Endothelial cell of umbilical vein (primary cell): ENCODE results near the gene CCDC146. TPM values are rescaled to one million over a fixed set of nuclear protein-coding genes. Genes with fewer than 3 reads are reported as not detected.

Experiments used
- BruUV-seq: library from RNA; stranded (reverse); fragments of 400-500 nt; replicated peaks from 2 replicates; lab custom pipeline; 2021; lab: Mats Ljungman, UMichigan
- CTCF ChIA-PET: fragments of 300-600, 350-600 bp; sonication (Branson Sonifier 250); formaldehyde crosslinking; loops from one replicate; lab custom pipeline; 2021; ENCODE audit warnings: antibody characterized with exemption, inconsistent platforms; lab: Charles Lee
- POLR2A ChIA-PET: fragments of 300-600, 350-600 bp; sonication (Branson Sonifier 250); formaldehyde crosslinking; loops from one replicate; lab custom pipeline; 2021; ENCODE audit warnings: antibody characterized with exemption, inconsistent platforms; lab: Charles Lee
- DNase-seq: peaks from one replicate; pipeline ENCODE4 v3.0.0-alpha.2; 2011; ENCODE audit warnings: low read depth, low spot score
- FAIRE-seq: peaks from 2 replicates; lab custom pipeline; 2011; peaks lifted over from hg19 to GRCh38; lab: Jason Lieb, UNC
- H2AFZ ChIP-seq: 2 replicates; pipeline ENCODE4 v1.6.0; 2012; ENCODE audit warnings: low read depth, low read length, control low read depth, inconsistent platforms
- H3K27ac ChIP-seq: 2 replicates; pipeline ENCODE4 v1.5.1; 2011; ENCODE audit warnings: low read depth, mild to moderate bottlenecking, control low read depth, low read length, moderate library complexity; ENCODE audit not compliant: insufficient read depth
- H3K27me3 ChIP-seq, 2 experiments: 2 replicates each; pipeline versions ENCODE4 v1.6.0 to v1.6.1; 2011; ENCODE audit warnings: low read length in 2 of 2, mixed read lengths in 1 of 2; ENCODE audit not compliant: control insufficient read depth in 2 of 2, insufficient read depth in 2 of 2
- H3K36me3 ChIP-seq, 2 experiments: 2 replicates in 1 of 2; 3 replicates in 1 of 2; pipeline ENCODE4 v1.5.1; 2011; ENCODE audit warnings: low read length in 2 of 2, mild to moderate bottlenecking in 1 of 2, moderate library complexity in 1 of 2; ENCODE audit not compliant: control insufficient read depth in 2 of 2, insufficient read depth in 2 of 2; ENCODE audit errors: extremely low read depth in 1 of 2
- H3K4me1 ChIP-seq: 3 replicates; pipeline ENCODE4 v1.5.1; 2011; ENCODE audit warnings: mild to moderate bottlenecking, low read length; ENCODE audit not compliant: control insufficient read depth, insufficient read depth; ENCODE audit errors: extremely low read depth
- H3K4me2 ChIP-seq: 2 replicates; pipeline ENCODE4 v1.6.1; 2011; ENCODE audit warnings: low read length, control low read depth, mixed read lengths; ENCODE audit not compliant: insufficient read depth
- H3K4me3 ChIP-seq, 3 experiments: fragments of 200-600 bp in 1 of 3; sonication (generic), shearing (Covaris generic) in 1 of 3; replicated peaks in 1 of 3; 2 replicates each; pipeline ENCODE4 v1.5.1; 2011 to 2016; ENCODE audit warnings: control low read depth in 3 of 3, low read length in 3 of 3, mild to moderate bottlenecking in 2 of 3, inconsistent platforms in 1 of 3, low read depth in 1 of 3, moderate library complexity in 1 of 3; ENCODE audit not compliant: insufficient read depth in 1 of 3
- H3K79me2 ChIP-seq: 2 replicates; pipeline ENCODE4 v1.6.0; 2012; ENCODE audit warnings: low read length, inconsistent platforms; ENCODE audit not compliant: control insufficient read depth, insufficient read depth
- H3K9ac ChIP-seq: replicated peaks from 2 replicates; pipeline ENCODE3; 2011; ENCODE audit warnings: low read length, control low read depth; ENCODE audit not compliant: insufficient read depth; ENCODE audit errors: extremely low read depth
- H3K9me1 ChIP-seq: replicated peaks from 3 replicates; pipeline ENCODE4 v1.6.0; 2011; ENCODE audit warnings: mild to moderate bottlenecking, low read length; ENCODE audit not compliant: control insufficient read depth, insufficient read depth; ENCODE audit errors: extremely low read depth
- H3K9me3 ChIP-seq: replicated peaks from 2 replicates; pipeline ENCODE4 v1.5.1; 2012; ENCODE audit warnings: low read length, inconsistent platforms; ENCODE audit not compliant: control insufficient read depth, insufficient read depth
- H4K20me1 ChIP-seq: replicated peaks from 2 replicates; pipeline ENCODE3; 2011; ENCODE audit warnings: mild to moderate bottlenecking, low read length; ENCODE audit not compliant: control insufficient read depth, insufficient read depth; ENCODE audit errors: extremely low read depth
- CTCF ChIP-seq, 2 donors: IDR thresholded peaks; 1 replicate in 1 of 2; 2 replicates in 1 of 2; pipeline ENCODE4 v1.5.1; 2011; ENCODE audit warnings: low read length in 2 of 2, mild to moderate bottlenecking in 2 of 2, moderate library complexity in 2 of 2, control low read depth in 1 of 2, inconsistent platforms in 1 of 2, low read depth in 1 of 2; ENCODE audit not compliant: insufficient read depth in 1 of 2; ENCODE audit errors: extremely low read depth in 1 of 2
- EZH2 ChIP-seq: IDR thresholded peaks from 2 replicates; pipeline ENCODE4 v1.6.1; 2012; ENCODE audit warnings: borderline replicate concordance, low read depth, mild to moderate bottlenecking, moderate library complexity, low read length, inconsistent platforms; ENCODE audit not compliant: severe bottlenecking
- FOS ChIP-seq: IDR thresholded peaks from 2 replicates; pipeline ENCODE4 v1.6.1; 2011; ENCODE audit warnings: mild to moderate bottlenecking, low read length, moderate library complexity, borderline replicate concordance; ENCODE audit not compliant: insufficient read depth
- GATA2 ChIP-seq: IDR thresholded peaks from 2 replicates; pipeline ENCODE4 v1.7.0; 2011; ENCODE audit warnings: low read depth, mild to moderate bottlenecking, moderate library complexity, mixed read lengths, low read length; ENCODE audit not compliant: insufficient read length, insufficient read depth
- JUN ChIP-seq: IDR thresholded peaks from 2 replicates; pipeline ENCODE4 v1.6.1; 2011; ENCODE audit warnings: borderline replicate concordance, low read depth; ENCODE audit not compliant: insufficient read length, insufficient read depth
- MAX ChIP-seq: IDR thresholded peaks from 2 replicates; pipeline ENCODE4 v1.6.1; 2011; ENCODE audit not compliant: insufficient read depth, insufficient read length
- MYC ChIP-seq: IDR thresholded peaks from one replicate; pipeline ENCODE4 v1.6.1; 2011; ENCODE audit warnings: mild to moderate bottlenecking, low read depth, low read length
- POLR2A ChIP-seq: IDR thresholded peaks from 2 replicates; pipeline ENCODE4 v1.6.1; 2012; ENCODE audit warnings: low read depth, mild to moderate bottlenecking, control low read depth, low read length
- POLR2AphosphoS5 ChIP-seq: IDR thresholded peaks from 2 replicates; pipeline ENCODE4 v1.6.1; 2012; ENCODE audit warnings: low read depth, mild to moderate bottlenecking, control low read depth, low read length, moderate library complexity; ENCODE audit not compliant: insufficient read depth
- dilution Hi-C: fragments of 300-500 bp; cut with MboI; formaldehyde crosslinking; loops from one replicate; pipeline ENCODE4 v1.15.0; 2019; ENCODE audit warnings: low sequenced_read_pairs; ENCODE audit not compliant: extremely low pct_ligation_motif_present
- intact Hi-C: fragments of 100-400 bp; cut with micrococcal nuclease; formaldehyde crosslinking; loops from one replicate; pipeline ENCODE4 v1.10.0; 2022
- polyA plus RNA-seq, 4 experiments: library from polyadenylated mRNA; depleted of rRNA in 3 of 4; stranded (reverse) in 3 of 4; unstranded in 1 of 4; fragments of >200 nt; gene quantifications; 2 replicates each; pipeline versions ENCODE4 v1.2.1 to v1.2.3, GENCODE V29; 2011 to 2012; ENCODE audit warnings: missing spikeins in 1 of 4
- total RNA-seq: library from RNA; stranded (reverse); gene quantifications from 2 replicates; pipeline ENCODE4 v1.2.3, GENCODE V29; 2021

CCDC146 gene
- total and polyA plus RNA-seq, 2 donors (not counting 3 experiments of a cell fraction or from before 2014, with no cell fraction given): 0.65 to 2.2 TPM

- no peaks in the 10 kb centered on the region for H3K4me1 ChIP-seq
- intact Hi-C loops: no loop called here
- no peak overlapping the region for H3K4me3 ChIP-seq
- H3K79me2 ChIP-seq: no peaks in the 10 kb centered on the region
- no peak for TF ChIP-seq GATA2
- TF ChIP-seq POLR2AphosphoS5: no peak
- TF ChIP-seq FOS: no peak
- no peak for TF ChIP-seq EZH2
- no peak for TF ChIP-seq MYC
- no peak for TF ChIP-seq CTCF (IDR thresholded peaks at IDR 0.05; ENCODE audit: extremely low read depth in 1 of 2, insufficient read depth in 1 of 2, low read depth in 1 of 2, low read length in 2 of 2)
- no peak for TF ChIP-seq JUN
- TF ChIP-seq MAX: no peak
- TF ChIP-seq POLR2A: no peak
- H3K27me3 ChIP-seq: no peaks in the 10 kb centered on the region
- ChIA-PET POLR2A (no interaction called here), CTCF (interaction anchor here (0.6 to 1.3 kb wide), 2 partner anchors 62 to 1288 kb away, joined by 3 to 5 read pairs; no protein-coding TSS in a partner anchor)
- no peaks in the 10 kb centered on the region for H3K9me3 ChIP-seq
- DNase-seq (no peak), FAIRE-seq (no peak)
- H4K20me1 ChIP-seq: no peaks in the 10 kb centered on the region
- H2AFZ ChIP-seq: no peak overlapping the region
- no peak overlapping the region for H3K27ac ChIP-seq
- no peak overlapping the region for H3K9ac ChIP-seq
- H3K36me3 ChIP-seq: no peaks in the 10 kb centered on the region
- H3K4me2 ChIP-seq: no peak overlapping the region
- BruUV-seq: no TSS peak
- no peaks in the 10 kb centered on the region for H3K9me1 ChIP-seq
- dilution Hi-C loops: no loop called here
Observed at GRCh38 chr7:77308792-77309191, 186.4 kb downstream of the CCDC146 start.
